ENCODE data around the gene PKP1. TPM values are rescaled to one million over a fixed set of nuclear protein-coding genes. Genes with fewer than 3 reads are reported as not detected.

The PKP1 gene
- total and polyA plus RNA-seq, 5 donors: 0.02 to 0.22 (median 0.03) TPM; not detected in 2

DNA sequence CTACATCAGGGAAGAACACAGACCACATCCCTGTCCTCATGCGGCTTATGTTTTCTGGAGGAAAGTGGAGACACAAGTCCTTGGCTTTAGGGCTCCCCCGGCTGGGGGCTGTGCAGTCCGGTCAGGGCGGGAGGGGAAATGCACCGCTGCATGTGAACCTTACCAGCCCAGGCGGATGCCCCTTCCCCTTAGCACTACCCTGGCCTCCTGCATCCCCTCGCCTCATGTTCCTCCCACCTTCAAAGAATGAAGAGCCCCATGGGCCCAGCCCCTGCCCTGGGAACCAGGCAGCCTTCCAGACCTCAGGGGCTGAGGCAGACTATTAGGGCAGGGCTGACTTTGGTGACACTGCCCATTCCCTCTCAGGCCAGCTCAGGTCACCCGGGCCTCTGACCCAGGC lies 48.7 kb downstream of the PKP1 start:
- ATAC-seq (no peak), DNase-seq (peak in 1 of 3 donors; percentile 2)
- Histone ChIP-seq H3K4me1 (ENCODE audit: control insufficient read depth, insufficient read depth, low read length) (peaks cover 2% of the 10 kb centered on the region), H3K4me3 (ENCODE audit: low read length) (no peak overlapping the region), H3K27me3 (ENCODE audit: control insufficient read depth, insufficient read depth) (no peaks in the 10 kb centered on the region), H3K9me3 (ENCODE audit: control insufficient read depth, low read length) (no peaks in the 10 kb centered on the region), H3K27ac (ENCODE audit: low read length) (no peak overlapping the region)
- WGBS: 93% methylated on average over 8 of the region's 8 CpGs
- intact Hi-C loops (cut with DNase I): no loop called here

DNA sequence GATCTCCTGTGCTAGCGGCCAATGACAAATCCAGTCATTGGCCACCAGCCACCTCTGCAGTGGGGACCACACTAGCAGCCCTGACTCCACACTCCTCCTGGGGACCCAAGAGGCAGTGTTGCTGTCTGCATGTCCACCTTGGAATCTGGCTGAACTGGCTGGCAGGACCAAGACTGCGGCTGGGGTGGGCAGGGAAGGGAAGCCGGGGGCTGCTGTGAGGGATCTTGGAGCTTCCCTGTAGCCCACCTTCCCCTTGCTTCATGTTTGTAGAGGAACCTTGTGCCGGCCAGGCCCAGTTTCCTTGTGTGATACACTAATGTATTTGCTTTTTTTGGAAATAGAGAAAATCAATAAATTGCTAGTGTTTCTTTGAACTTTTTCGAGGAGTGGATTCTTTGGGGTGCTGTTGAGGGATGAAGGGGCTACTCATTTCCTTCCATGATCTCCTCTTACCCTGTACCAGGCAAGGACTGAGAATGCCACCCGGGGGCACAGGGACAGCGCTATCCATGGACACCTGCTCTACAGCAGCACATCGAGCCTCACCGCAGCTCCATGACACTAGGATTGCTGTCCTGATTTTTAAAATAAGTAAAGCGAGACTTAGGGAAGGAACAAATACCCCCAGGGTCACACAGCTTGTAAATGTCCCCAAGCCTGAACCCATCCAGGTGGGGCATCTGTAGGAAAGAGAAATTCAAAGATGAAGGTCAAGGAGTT lies 49.5 kb downstream of the PKP1 start:
- no peaks in the 10 kb centered on the region for H3K9me3 ChIP-seq (ENCODE audit: control insufficient read depth, low read length)
- H3K4me1 ChIP-seq (ENCODE audit: control insufficient read depth, insufficient read depth, low read length): peaks cover 2% of the 10 kb centered on the region
- 95% methylated on average over 10 of the region's 10 CpGs for WGBS
- no peaks in the 10 kb centered on the region for H3K27me3 ChIP-seq (ENCODE audit: control insufficient read depth, insufficient read depth)
- no peak overlapping the region for H3K4me3 ChIP-seq (ENCODE audit: low read length)
- no peak for ATAC-seq
- intact Hi-C loops (cut with DNase I): no loop called here
- H3K27ac ChIP-seq (ENCODE audit: low read length): no peak overlapping the region
- DNase-seq: no peak

DNA sequence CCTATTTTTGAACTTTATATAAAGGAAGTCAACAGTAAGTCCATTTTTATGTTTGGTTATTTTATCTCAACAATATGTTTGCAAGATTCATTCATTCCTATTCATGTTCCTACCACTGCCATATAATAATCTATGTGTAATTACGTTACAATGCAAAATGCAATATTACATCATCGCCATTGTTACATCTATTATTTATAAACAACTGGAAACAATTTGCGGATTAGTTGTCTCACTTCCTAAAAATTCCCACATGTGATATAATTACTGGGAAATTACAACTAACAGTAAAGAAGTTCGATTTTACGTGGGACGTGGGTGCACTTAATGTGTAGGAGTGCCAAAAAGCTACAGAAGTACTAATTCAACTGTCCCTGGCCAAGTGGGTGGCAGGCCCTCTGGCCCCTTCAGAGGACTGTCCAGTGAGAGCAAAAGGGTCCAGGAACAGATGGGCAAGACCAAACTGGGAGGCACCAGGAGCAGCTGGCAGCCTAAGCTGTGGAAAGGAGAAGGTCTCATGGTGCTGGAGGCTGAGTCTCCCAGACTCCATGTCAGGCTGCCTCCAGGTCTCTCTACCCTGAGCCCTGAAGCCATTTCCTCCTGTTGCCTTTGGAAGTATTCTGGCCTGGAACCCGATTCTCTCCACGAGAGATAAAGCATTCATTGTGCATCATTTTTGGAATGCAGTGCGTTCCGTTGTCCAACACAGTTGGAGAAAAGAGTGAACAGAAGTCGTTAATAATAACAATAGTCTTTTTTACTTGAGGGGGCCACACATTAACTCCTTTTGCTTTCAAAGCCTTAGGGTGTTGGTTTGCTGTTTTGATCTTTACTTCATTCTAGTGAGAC lies 51.2 kb downstream of the PKP1 start:
- intact Hi-C loops (cut with DNase I): loop anchor here in 1 of 4 donors (5.0 kb wide), 1 partner anchor 72 kb away; no protein-coding TSS in a partner anchor
- no peaks in the 10 kb centered on the region for H3K27me3 ChIP-seq (ENCODE audit: control insufficient read depth, insufficient read depth)
- no peak overlapping the region for H3K27ac ChIP-seq (ENCODE audit: low read length)
- 48% methylated on average over 11 of the region's 11 CpGs for WGBS
- no peak overlapping the region for H3K4me3 ChIP-seq (ENCODE audit: low read length)
- no peaks in the 10 kb centered on the region for H3K9me3 ChIP-seq (ENCODE audit: control insufficient read depth, low read length)
- DNase-seq (no peak), ATAC-seq (no peak)
- peaks cover 2% of the 10 kb centered on the region for H3K4me1 ChIP-seq (ENCODE audit: control insufficient read depth, insufficient read depth, low read length)

DNA sequence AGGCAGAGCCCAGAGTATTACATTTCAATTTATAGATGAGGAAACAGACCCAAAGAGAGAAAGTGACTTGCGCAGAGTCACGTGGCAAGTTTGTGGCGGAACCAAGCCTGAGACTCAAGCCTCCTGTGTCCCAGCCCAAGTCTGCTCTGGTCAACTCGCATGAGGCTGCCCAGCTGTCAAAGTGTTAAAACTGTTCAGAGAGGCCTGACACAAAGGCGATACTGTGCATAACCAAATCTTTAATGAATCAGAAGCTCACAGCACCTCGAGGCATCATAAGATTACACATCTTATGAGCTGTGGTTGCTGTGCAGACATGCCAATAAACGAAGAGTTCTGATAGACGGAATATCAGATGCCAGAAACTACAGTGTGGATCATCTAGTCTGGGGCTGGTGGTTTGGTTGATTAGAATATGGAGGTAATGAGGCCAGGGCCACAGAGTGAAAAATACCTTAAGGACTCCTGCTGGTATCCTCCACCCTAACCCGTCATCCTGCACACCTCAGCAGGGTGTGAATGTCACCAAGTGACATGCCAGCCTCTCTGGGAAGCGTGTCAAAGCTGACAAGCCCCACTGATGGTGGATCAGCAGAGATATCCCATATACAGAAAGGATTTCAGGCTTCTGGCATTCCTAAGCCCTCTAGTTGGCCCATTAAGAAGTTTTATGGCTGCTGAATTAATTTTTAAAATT lies 52.0 kb downstream of the PKP1 start:
- Histone ChIP-seq H3K27me3 (ENCODE audit: control insufficient read depth, insufficient read depth) (no peaks in the 10 kb centered on the region), H3K27ac (ENCODE audit: low read length) (no peak overlapping the region), H3K4me3 (ENCODE audit: low read length) (no peak overlapping the region), H3K9me3 (ENCODE audit: control insufficient read depth, low read length) (no peaks in the 10 kb centered on the region), H3K4me1 (ENCODE audit: control insufficient read depth, insufficient read depth, low read length) (peaks cover 2% of the 10 kb centered on the region)
- ATAC-seq (peak; percentile 15 to 22), DNase-seq (no peak)
- WGBS: 62% methylated on average over 10 of the region's 10 CpGs
- intact Hi-C loops (cut with DNase I): loop anchor here in 1 of 4 donors (5.0 kb wide), 1 partner anchor 73 kb away; no protein-coding TSS in a partner anchor

DNA sequence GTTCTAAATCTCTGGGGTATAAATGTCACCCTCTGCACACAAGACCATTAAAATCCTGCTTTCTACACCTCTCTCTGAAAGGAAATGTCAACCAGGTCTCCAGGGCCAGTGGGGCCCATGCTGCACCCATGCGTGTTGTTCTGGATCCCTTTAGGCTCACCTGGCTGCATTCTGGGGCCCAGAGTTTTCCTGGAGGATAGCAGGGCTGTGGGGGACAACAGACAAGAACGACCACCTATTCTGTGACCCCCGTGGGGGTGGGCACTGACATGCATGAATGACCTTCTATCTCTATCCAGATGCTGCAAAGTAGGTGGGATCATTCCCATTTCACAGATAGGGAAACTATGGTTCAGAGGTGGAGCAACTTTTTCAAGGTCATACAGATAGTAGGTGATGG lies 52.6 kb downstream of the PKP1 start:
- Histone ChIP-seq H3K4me3 (ENCODE audit: low read length) (no peak overlapping the region), H3K9me3 (ENCODE audit: control insufficient read depth, low read length) (no peaks in the 10 kb centered on the region), H3K27ac (ENCODE audit: low read length) (no peak overlapping the region), H3K27me3 (ENCODE audit: control insufficient read depth, insufficient read depth) (no peaks in the 10 kb centered on the region), H3K4me1 (ENCODE audit: control insufficient read depth, insufficient read depth, low read length) (peaks cover 2% of the 10 kb centered on the region)
- DNase-seq: no peak
- WGBS: 84% methylated on average over 3 of the region's 3 CpGs
- intact Hi-C loops (cut with DNase I): loop anchor here in 1 of 4 donors (5.0 kb wide), 1 partner anchor 74 kb away; no protein-coding TSS in a partner anchor
- ATAC-seq: no peak

DNA sequence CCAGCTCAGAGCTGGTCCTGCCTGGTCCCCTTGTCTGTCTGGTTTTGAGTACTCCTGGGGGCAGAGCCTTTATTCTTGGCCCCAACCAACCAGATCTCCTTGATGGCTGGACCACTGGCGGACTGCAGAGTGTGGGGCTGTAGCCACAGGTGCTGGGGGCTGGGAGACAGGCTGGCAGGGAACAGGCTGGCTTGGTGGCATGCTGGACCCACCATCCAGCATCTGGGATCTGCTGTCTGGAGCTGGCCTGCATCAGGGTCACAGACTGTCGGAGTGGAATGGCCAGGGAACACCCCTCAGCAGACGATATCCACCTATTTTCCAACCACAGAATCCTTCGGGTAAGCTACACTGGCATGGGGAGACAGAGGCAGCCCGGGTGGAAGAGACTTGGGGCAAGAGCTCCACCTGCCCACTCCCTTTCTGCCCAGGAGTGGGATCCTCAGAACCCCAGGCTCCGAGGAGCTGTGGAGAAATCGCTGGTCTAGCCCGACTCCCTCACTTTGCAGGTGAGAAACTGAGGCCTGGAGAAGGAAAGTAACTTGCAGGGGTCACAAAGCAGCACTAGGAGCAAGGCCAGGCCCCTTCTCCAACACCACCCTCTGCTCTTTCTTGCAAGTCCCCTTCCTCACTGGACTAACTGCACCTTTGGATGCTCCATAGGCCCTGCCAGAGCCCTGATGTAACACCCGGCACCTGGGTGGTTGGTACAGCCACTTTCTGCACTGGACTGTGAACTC lies 53.6 kb downstream of the PKP1 start:
- 94% methylated on average over 9 of the region's 9 CpGs for WGBS
- intact Hi-C loops (cut with DNase I): loop anchor here in 1 of 4 donors (5.0 kb wide), 1 partner anchor 75 kb away; no protein-coding TSS in a partner anchor
- Histone ChIP-seq H3K4me1 (ENCODE audit: control insufficient read depth, insufficient read depth, low read length) (peaks cover 2% of the 10 kb centered on the region), H3K27ac (ENCODE audit: low read length) (no peak overlapping the region), H3K27me3 (ENCODE audit: control insufficient read depth, insufficient read depth) (no peaks in the 10 kb centered on the region), H3K9me3 (ENCODE audit: control insufficient read depth, low read length) (no peaks in the 10 kb centered on the region), H3K4me3 (ENCODE audit: low read length) (no peak overlapping the region)
- no peak for ATAC-seq
- DNase-seq: no peak

DNA sequence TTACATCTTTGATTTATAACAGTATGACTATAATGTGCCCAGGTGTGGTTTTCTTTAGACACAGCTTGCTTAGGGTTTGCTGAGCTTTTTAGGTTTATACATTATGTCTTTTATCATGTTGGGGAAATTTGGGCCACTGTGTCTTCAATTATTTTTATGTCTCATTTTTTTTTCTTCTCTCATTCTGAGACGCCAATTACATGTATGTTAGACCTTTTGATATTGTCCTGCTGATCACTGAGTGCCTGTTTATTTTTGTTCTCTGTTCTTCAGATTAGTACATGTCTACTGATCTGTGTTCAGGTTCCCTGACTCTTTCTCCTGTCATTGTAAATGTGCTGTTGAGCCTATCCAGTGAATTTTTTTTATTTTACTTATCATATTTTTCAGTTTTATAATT lies 58.1 kb downstream of the PKP1 start:
- ATAC-seq (no peak), DNase-seq (no peak)
- WGBS: 88% methylated on average over 1 of the region's 1 CpG
- Histone ChIP-seq H3K27me3 (ENCODE audit: control insufficient read depth, insufficient read depth) (no peaks in the 10 kb centered on the region), H3K4me1 (ENCODE audit: control insufficient read depth, insufficient read depth, low read length) (no peaks in the 10 kb centered on the region), H3K27ac (ENCODE audit: low read length) (no peak overlapping the region), H3K4me3 (ENCODE audit: low read length) (no peak overlapping the region), H3K9me3 (ENCODE audit: control insufficient read depth, low read length) (no peaks in the 10 kb centered on the region)
- intact Hi-C loops (cut with DNase I): no loop called here

DNA sequence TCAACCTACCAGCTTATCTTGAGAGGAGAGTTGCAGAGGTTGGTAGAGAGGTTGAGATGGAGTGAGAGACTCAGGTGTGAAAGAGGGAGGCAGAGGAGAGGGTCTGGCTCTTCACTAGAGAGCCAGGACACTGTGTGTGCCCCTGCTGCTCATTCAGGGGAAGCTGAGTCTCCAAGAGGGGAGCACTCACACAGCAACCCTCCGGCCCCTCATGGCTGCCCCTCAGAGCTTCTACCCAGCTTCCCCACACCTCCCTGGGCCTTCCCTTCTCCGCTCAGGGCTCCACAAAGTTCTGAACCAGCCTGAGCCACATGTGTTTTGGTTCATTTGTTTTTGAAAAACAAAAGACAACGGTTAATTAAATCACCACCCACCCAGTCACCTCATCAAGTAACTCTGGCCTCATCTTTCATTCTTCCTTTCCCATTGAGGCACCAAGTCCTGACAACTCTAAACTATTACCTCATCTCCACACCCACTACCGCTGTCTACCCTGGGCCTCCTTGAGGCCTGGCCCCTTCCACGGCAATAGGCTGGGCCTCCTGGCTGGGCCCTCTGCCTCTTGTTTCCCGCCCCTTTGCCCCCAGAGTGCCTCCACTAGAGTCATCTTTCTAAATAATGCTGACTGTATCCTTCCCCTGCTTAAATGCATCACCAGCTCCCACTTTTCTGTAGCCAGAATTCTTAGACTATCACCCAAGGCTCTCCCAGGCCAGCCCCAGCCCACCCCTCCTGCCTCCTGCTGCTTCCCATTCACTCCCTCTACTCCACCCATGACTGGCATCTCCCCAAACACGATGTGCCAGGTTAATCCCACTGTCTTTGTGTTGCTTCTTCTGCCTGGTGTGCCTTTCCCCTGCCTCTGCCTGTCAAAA lies 61.1 kb downstream of the PKP1 start:
- 81% methylated on average over 7 of the region's 7 CpGs for WGBS
- DNase-seq (peak in 1 of 3 donors; percentile 5), ATAC-seq (no peak)
- Histone ChIP-seq H3K4me1 (ENCODE audit: control insufficient read depth, insufficient read depth, low read length) (peaks cover 2% of the 10 kb centered on the region), H3K27me3 (ENCODE audit: control insufficient read depth, insufficient read depth) (no peaks in the 10 kb centered on the region), H3K27ac (ENCODE audit: low read length) (no peak overlapping the region), H3K4me3 (ENCODE audit: low read length) (no peak overlapping the region), H3K9me3 (ENCODE audit: control insufficient read depth, low read length) (no peaks in the 10 kb centered on the region)
- intact Hi-C loops (cut with DNase I): loop anchor here in 2 of 4 donors (5.0 kb wide), 2 partner anchors 87 to 92 kb away; no protein-coding TSS in a partner anchor

DNA sequence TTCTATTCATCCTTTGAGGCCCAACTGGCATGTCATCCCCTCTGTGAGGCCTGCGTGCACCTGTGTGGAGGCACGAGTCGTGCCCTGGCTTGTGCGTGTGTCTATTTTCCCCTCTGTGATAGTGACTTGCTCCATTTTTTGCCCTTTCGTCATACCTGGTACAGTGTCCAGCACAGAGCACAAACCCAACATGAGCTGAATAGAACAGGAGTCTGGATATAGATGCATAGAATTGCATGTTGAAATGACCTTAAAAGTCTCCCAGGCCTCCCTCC lies 61.7 kb downstream of the PKP1 start:
- no peak overlapping the region for H3K4me3 ChIP-seq (ENCODE audit: low read length)
- 96% methylated on average over 5 of the region's 5 CpGs for WGBS
- ATAC-seq: no peak
- intact Hi-C loops (cut with DNase I): loop anchor here in 2 of 4 donors (5.0 kb wide), 2 partner anchors 88 to 93 kb away; no protein-coding TSS in a partner anchor
- no peaks in the 10 kb centered on the region for H3K27me3 ChIP-seq (ENCODE audit: control insufficient read depth, insufficient read depth)
- DNase-seq: peak in 1 of 3 donors; percentile 14
- no peak overlapping the region for H3K27ac ChIP-seq (ENCODE audit: low read length)
- H3K4me1 ChIP-seq (ENCODE audit: control insufficient read depth, insufficient read depth, low read length): peaks cover 2% of the 10 kb centered on the region
- no peaks in the 10 kb centered on the region for H3K9me3 ChIP-seq (ENCODE audit: control insufficient read depth, low read length)

Measured in right cardiac atrium (tissue), 5 donors.